NCI-H345 (cell line): Measurements from ENCODE around the gene DROSHA.
A peak's percentile ranks its signal among the peaks of the same experiment; 100 is the strongest.
"Not testable (repeated sequence)": the region's sequence is repeated elsewhere in the genome, so short reads cannot be mapped to it uniquely, and the experiment has no call there.

Source experiments
- DNase-seq: peaks from one replicate; lab custom pipeline; 2025; lab: John Stamatoyannopoulos, UW

DROSHA gene, protein sequence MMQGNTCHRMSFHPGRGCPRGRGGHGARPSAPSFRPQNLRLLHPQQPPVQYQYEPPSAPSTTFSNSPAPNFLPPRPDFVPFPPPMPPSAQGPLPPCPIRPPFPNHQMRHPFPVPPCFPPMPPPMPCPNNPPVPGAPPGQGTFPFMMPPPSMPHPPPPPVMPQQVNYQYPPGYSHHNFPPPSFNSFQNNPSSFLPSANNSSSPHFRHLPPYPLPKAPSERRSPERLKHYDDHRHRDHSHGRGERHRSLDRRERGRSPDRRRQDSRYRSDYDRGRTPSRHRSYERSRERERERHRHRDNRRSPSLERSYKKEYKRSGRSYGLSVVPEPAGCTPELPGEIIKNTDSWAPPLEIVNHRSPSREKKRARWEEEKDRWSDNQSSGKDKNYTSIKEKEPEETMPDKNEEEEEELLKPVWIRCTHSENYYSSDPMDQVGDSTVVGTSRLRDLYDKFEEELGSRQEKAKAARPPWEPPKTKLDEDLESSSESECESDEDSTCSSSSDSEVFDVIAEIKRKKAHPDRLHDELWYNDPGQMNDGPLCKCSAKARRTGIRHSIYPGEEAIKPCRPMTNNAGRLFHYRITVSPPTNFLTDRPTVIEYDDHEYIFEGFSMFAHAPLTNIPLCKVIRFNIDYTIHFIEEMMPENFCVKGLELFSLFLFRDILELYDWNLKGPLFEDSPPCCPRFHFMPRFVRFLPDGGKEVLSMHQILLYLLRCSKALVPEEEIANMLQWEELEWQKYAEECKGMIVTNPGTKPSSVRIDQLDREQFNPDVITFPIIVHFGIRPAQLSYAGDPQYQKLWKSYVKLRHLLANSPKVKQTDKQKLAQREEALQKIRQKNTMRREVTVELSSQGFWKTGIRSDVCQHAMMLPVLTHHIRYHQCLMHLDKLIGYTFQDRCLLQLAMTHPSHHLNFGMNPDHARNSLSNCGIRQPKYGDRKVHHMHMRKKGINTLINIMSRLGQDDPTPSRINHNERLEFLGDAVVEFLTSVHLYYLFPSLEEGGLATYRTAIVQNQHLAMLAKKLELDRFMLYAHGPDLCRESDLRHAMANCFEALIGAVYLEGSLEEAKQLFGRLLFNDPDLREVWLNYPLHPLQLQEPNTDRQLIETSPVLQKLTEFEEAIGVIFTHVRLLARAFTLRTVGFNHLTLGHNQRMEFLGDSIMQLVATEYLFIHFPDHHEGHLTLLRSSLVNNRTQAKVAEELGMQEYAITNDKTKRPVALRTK (N-terminal part only)

DNA sequence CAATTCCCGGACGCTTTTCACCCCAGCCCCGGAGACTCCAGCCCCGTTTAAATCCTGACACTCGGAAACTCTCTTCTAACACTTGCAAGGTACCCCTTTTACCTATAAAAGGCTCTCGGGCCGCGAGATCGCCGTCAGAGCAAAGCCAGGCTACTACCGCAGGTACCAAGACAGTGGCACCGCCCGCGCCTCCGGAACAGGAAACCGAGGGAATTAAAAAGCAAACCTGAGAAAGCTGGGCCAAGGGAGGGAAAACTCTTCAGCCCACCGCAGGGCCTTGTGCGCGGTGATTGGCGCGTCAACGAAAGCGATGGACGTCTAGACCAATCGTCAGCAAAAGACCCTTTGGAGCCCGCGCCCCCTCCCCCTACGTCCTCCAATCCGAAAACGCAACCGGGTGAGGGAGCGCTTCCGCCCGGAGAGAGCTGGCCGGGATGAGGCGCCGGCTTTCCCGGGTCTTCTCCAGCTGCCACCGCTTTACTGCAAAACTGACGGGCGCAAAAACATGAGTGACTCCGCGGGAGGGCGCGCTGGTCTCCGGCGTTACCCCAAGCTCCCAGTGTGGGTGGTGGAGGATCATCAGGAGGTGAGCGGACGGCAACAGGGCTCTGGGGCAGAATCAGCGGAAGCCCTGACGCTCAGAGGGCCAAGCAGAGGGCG is at the start of gene DROSHA, which contains the start of gene C5orf22:
Gene DROSHA (minus strand): TSS at position 206 of the 660 bp plus-strand sequence. CDS start 3,034 bp downstream, outside the sequence.
Gene C5orf22 (plus strand): TSS at position 414 of the 660 bp plus-strand sequence. CDS start 92 bp downstream, at position 506.
- DNase-seq = peak; percentile 99

DNA sequence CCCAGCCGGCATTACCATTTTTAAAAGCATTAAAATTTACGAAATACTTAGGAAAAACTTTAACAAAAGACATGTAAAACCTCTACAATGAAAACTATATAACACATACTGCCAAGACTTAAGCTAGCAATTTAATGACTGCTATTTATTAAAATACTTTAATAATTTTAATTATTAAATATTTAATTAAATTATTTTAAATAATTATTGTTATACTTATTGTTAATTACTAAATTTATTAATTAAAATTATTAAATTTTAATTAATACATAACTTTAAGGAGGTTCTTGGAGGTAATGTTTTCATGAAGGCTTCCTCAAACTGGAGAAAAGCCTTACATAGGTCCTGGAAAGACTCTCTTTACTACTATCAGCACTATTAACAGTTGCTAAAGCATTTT is 47.7 kb upstream of the DROSHA start:
- DNase-seq = no peak

DNA sequence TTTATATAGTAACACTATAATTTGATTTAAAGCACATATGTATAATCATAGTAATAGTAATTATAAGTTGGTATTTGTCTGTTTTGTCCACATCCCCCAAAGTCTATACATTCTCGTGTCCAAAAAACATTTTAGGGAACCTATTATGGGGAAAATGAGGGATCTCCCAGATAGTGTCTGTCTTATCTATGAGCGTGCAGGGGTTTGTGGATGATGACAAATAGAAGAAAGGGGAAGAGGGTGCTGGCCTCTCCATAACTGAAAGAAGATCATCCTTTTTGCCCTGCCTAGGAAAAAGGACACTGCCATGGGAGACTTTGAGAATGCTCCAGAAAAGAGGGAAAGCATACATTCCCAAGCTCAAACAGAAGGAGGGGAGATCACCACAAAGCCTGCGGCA is 45.5 kb upstream of the DROSHA start:
- DNase-seq = no peak

DNA sequence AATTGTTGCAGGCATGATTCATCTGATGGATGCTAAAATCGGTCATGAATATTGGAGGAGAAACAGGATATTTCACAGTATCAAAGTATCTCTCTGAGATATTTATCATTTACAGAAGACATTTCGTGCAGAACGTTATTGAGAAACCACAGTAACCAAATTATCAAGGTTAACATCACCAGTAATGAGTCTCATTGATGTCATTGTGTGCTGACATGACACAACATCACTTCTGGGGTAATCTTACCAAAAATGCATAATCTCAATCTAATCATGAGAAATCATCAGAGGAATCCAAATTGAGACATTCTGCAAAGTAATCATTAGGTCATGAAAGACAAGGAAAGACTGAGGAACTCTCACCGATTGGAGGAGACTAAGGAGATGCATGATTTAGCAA is 42.9 kb upstream of the DROSHA start:
- no peak for DNase-seq

DNA sequence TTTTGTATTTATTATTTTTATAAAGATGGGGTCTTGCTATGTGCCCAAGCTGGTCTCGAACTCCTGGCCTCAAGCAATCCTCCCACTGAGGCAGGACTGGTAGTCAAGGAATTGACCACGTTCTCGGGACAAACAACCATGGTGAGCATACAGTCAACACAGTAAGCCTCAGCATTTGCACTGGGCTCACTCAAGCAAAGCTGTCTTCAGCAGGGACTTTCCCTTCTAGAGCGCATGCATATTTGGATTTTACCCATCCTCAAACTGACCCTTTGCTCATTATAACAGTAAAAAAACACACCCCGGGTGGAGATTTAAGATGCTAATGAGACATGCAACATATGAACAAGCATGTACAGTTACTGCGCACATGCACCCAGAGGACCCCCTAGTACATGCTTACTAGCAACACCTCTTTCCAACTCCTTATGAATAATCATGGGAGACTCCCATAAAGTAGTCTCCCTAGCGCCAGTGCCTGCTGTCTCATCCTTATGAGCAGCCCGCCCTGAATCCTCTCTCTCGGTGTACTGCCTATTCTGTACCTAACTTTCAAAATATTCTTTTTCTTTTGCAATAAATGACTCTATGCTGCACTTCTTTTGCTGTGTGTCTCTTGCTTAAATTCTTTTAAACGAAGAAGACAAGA is 41.7 kb upstream of the DROSHA start:
- no peak for DNase-seq

DNA sequence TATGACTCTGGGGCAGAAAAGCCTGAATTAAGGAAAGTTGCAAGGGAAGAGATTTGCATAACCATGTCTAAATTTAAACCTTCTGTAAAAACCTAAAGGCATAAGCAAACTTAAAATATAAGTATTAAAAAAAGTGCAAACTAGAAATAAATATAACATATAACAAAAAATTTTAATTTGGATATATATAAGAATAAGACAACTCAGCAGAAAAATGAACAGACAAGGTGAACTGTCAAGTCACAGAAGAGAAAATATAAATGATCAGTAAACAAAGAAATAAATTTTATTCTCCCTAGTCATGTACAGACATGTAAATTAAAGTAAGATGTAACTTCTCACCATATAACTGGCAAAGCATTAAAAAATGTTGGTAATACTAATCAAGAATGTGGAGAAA is 37.2 kb upstream of the DROSHA start:
- DNase-seq = no peak

DNA sequence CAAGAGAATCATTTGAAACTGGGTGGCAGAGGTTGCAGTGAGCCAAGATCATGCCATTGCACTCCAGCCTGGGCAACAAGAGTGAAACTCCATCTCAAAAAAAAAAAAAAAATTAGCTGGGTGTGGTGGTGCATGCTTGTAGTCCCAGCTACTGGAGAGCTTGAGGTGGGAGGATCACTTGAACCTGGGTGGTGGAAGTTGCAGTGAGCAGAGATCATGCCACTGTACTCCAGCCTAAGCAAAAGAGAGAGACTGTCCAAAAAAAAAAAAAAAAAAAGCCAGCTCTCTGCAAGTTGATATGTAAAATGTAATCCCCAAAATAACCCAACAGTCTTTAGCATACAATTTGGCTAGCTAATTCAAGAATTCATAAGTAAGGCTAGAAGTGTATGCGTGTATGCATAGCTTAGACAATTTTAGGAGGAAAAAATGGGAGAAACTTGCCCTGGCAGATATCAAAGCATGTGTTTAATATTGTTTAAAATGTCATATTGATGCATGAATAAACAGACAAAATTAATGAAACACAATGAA is 36.5 kb upstream of the DROSHA start:
- DNase-seq = no peak

DNA sequence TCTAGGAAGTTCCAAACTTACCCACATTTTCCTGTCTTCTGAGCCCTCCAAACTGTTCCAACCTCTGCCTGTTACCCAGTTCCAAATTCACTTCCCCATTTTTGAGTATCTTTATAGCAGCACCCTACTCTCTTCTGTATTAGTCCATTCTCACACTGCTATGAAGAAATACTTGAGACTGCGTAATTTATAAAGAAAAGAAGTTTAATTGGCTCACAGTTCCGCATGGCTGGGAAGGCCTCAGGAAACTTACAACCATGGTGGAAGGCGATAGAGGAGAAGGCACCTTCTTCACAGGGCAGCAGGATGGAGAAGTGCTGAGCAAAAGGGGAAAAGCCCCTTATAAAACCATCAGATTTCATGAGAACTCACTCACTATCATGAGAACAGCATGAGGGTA is 34.5 kb upstream of the DROSHA start:
- DNase-seq = not testable (repeated sequence)

DNA sequence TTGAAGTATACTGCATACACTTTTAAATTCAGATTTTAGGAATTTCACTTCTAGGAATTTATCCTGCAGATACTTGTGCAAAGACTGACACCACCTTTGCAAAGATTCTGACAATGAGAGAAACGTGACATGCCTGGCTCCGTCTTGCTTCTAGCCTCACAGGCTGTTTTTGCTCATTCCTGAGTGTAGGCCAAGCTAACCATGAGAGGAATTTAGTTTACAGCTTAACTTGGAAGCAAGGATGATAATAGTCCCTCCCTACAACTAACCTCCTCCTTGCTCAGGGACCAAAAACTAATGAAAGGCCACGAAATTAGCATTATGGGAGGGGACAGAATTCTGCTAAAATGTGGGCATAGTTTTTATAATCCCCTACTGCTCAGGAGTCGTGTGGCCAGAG is 31.3 kb upstream of the DROSHA start:
- no peak for DNase-seq

DNA sequence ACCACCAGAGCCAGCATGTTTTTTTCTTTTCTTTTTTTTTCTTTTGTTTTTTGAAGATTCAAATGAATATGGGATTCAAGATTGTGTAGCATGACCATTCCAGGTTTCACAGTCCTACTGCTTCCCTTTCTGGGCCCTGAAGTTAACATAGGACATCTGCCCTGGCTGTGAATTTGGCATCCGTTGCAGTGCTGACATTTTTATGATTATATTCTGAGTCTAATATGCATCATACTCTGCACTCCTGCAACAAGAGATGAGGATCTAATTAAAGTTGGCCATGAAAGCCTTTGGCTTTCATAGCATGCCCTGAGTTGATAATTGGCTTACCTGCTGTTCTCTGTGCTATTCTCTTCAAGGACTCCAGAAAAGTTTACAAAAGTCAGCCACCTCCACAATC is 30.1 kb upstream of the DROSHA start:
- DNase-seq = no peak

DNA sequence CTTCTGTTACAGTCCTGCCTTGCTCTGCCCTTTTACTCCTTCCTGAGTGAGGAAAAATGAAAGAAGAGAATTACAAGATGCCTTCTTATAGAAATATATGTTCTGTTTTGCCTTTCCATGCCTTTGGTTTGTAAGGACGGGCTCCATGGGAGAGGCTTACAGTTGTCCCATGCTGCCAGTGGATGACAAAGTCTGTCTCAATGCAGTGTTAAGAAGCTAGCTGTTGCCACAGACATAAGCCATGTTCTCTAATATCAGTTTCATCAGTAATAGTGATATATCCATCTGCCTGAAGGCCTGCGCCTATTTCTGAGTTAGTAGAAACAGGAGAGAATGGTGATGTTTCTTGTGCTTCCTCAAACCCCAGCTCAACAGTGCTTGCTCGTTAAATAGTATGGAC is 28.0 kb upstream of the DROSHA start:
- no peak for DNase-seq

DNA sequence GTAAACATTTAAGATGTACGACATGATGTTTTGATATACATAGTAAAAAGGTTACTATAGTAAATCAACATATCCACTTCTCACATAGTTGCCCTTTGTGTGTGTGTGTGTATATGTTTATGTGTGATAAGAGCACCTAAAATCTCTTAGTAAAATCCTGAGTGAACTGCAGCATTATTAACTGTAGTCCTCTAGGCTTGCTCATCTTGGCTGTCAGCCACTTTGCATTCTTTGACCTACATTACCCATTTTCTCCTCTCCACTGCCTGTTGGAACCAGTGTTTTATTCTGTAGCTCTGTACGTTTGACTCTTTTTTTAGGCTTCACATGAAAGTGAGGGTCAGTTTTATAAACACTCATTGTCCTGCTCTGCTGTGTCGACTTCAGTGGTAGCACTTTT is 24.6 kb upstream of the DROSHA start:
- no peak for DNase-seq

DNA sequence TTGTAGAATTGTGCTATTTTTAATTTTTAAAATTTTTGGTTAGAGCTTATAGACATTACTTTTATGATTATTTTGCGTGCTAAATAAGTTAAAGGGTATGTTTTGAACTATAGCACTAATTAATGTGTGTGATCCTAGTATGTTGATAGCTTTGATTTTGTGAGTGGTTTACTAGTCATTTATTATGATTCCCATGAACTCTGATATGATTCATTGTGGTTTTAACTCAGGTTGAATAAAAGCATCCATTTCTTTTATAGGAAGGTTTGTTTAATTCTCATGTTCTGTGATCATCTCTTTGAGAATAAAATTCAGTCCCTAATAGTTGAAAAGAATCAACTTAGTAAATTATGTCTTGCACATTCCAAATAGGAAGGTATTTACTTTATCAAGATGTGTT is 22.7 kb upstream of the DROSHA start:
- no peak for DNase-seq

DNA sequence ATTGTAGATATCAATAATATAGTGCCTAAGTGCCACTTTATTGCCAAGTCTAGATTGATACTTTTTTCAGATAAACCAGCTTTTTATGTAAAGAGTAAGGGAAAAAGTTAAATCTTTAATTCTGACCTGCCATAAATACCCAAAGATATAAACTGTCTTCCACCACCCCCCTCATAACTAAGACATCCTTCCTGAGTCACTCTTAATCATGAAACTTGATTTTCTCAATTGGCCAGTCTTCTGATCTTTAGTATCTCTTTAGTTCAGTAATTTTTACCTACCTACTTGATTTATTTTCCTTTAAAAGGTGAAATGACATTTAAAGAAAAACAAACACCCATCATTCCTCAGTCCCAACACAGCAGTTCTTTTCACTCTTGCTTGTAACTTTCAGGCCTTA is 22.0 kb upstream of the DROSHA start:
- DNase-seq = no peak

DNA sequence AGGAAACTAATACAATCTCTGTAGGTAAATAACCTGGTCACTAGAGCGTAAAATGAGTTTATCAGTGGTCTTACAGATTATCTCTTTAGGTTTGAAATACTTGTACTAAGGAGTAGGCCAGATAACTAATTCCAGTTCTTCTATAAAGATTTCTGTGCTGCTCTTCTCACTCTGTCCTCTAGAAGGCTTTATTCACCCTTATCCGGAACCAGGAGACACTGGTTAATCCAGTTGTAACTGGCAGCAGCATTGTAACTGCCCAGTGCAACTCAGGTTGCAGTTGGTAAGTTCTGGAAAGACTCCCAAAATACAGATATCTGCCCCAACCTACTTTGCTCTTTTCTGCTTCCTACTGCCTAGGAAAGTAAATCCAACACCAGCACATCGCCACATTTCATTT is 20.0 kb upstream of the DROSHA start:
- no peak for DNase-seq

DNA sequence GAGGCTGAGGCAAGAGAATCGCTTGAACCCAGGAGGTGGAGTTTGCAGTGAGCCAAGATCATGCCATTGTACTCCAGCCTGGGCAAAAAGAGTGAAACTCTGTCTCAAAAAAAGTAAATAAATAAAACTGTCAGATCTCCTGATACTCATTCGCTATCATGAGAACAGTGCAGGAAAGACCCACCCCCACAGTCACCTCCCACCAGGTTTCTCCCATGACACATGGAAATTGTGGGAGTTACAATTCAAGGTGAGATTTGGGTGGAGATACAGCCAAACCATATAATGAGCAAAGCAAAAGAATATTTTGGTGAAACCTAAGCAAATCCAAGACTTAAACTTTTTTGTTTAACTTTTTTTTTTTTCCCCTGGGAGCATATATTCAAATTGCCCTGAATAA is 17.2 kb upstream of the DROSHA start:
- not testable (repeated sequence) for DNase-seq

DNA sequence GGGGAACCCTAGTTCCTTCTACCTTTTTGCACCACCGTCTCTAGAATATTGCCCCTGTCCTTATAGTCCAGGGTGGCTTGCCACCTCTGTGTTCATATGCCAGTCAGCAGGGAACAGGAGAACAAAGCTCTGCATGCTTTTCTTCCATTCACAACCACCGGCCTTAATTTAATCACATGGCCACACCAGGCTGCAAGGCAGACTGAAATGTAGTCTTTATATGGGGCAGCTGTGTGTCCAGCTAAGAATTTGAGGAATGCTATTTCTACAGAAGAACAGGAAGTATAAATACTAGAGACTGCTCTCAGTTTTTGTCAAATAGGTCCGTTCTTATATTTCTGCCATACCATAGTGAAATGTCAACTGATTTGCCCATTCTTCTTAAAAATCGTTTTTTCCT is 6.0 kb upstream of the DROSHA start:
- no peak for DNase-seq

DNA sequence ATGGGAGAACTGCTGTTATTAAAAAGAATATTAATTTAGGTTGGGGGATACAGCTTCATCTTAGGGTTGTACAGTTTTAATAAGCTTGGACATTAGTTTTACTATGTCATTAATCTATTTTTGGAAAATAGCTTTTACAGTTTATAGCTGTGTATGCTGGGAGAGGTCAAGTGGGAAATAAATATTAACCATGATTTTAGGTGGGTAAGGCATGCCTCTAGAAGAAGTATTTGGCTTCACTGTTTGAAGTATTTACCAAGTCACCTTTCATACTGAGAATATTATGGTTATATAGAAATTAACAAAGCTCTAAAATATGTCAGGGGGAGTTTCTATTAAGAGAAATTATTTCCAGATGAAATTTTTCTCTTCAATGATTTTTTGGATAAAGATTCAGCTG is 5.5 kb upstream of the DROSHA start:
- no peak for DNase-seq

DNA sequence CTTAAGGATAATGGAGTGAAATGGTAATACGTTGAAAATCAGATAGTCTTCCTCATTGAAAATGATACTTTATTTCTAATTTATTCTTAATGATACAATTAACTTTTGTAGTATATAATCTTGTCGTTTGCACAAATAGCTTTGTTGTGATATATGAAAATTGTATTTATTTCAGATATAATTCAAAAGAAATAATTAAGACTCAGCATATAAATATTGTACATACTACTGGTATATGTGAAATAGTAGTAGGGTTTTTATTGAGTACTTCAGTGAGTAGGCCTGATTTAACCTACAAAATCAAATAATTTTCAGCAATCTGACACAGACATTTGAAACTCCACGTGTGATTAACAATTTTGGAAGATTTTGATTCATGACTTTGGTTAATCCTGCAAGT is 5.0 kb upstream of the DROSHA start:
- DNase-seq = no peak

DNA sequence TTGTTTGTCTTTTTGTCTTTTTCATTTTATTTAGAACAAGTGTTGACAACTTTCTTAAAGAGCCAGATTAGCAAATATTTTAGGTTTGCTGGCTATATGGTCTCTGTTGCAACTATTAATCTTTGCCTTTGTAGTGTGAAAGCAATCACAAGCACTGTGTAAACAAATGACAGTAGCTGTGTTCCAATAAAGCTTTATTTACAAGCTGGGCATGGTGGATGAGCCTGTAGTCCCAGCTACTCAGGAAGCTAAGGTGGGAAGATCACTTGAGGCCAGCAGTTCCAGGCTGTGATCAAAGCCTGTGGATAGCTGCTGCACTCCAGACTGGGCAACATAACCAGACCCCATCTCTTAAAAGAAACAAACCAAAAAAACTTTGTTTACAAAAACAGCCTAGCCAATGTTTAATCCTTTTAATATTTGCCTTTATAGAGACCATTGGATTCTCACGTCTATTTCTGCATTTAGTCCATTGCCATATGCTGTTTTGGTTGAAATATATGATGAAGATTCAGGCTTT is 2.7 kb upstream of the DROSHA start:
- DNase-seq = no peak

DNA sequence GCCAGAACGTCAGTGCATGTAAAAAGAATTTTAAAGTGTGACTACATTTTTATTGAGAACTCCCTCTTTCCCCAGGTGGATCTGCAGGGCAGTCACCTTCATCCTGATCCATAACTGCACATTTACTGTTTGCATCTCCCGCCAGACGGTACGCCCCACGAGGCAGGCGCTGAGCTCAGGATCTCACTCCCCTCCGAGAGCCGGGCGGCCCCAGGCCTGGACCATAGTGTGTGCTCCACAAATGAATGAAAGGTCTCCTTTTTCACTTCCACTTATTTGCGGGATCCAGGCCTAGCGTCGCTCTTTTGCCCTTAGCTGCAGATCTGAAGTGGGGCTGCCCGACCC is 378 bp downstream of the DROSHA start:
- DNase-seq = peak; percentile 40
